ENCODE data around the gene RNU1-3. TPM values are rescaled to one million over a fixed set of nuclear protein-coding genes. Genes with fewer than 3 reads are reported as not detected.

Gene RNU1-3
- total and polyA plus RNA-seq, 9 of the 15 experiments (the other 6 are each of a cell fraction or from before 2014, with no cell fraction given) = under 0.01 to 32,823 (median 2,538) TPM; not detected in 4

GRCh38 chr1:16677552-16678431, 11.0 kb upstream of the RNU1-3 start (continued):
- no peak for TF ChIP-seq TFE3 (CRISPR knock-in tag; IDR thresholded peaks at IDR 0.05)
- no peak for TF ChIP-seq KDM4B (IDR thresholded peaks at IDR 0.05; ENCODE audit: borderline replicate concordance in 2 of 2, low read depth in 1 of 2)
- no peak; the same call in 1 of the 2 replicates for TF ChIP-seq STAT5A (IDR thresholded peaks at IDR 0.05; ENCODE audit: borderline replicate concordance, low read length)
- 0 out of 2 replicates have a peak, but pooled peaks have one; percentile 87 for TF ChIP-seq GABPB2 (CRISPR knock-in tag; conservative IDR thresholded peaks at IDR 0.05)
- TF ChIP-seq HMBOX1 (IDR thresholded peaks at IDR 0.05) = peak; percentile 99
- TF ChIP-seq JUNB (CRISPR knock-in tag; conservative IDR thresholded peaks at IDR 0.05) = 0 out of 2 replicates have a peak, but pooled peaks have one; percentile 50
- TF ChIP-seq ARID4B (CRISPR knock-in tag; IDR thresholded peaks at IDR 0.05) = no peak
- no peak for TF ChIP-seq ZNF778 (CRISPR knock-in tag; IDR thresholded peaks at IDR 0.05)
- peak; percentile 98 for TF ChIP-seq BRD9 (IDR thresholded peaks at IDR 0.05; ENCODE audit: low read depth, partially characterized antibody)
- TF ChIP-seq NR4A1 (CRISPR knock-in tag; IDR thresholded peaks at IDR 0.05) = 0 out of 2 replicates have a peak, but pooled peaks have one; percentile 46
- TF ChIP-seq NR4A1 (tag; IDR thresholded peaks at IDR 0.05) = no peak
- peak; percentile 20; the same call in 1 of the 2 replicates for TF ChIP-seq ZNF143 (CRISPR knock-in tag; IDR thresholded peaks at IDR 0.05)
- TF ChIP-seq ZNF449 (CRISPR knock-in tag; IDR thresholded peaks at IDR 0.05) = no peak
- no peak for TF ChIP-seq POU5F1 (IDR thresholded peaks at IDR 0.05; ENCODE audit: borderline replicate concordance, low read depth, low read length, partially characterized antibody)
- TF ChIP-seq SMAD3 (CRISPR knock-in tag; conservative IDR thresholded peaks at IDR 0.05) = peak; percentile 63; the same call in 1 of the 2 replicates
- peak in 1 of 2 experiments; percentile 44; a peak in 1 of 4 replicates for TF ChIP-seq RCOR1 (IDR thresholded peaks at IDR 0.05; ENCODE audit: borderline replicate concordance in 1 of 2, low read depth in 2 of 2, low read length in 2 of 2)
- peak; percentile 19; the same call in 1 of the 2 replicates for TF ChIP-seq SOX6 (IDR thresholded peaks at IDR 0.05)
